Muscle of back (tissue), 11 donors: ENCODE results near the gene ARHGAP28. TPM values are rescaled to one million over a fixed set of nuclear protein-coding genes. Genes with fewer than 3 reads are reported as not detected.
"Not testable (repeated sequence)": the region's sequence is repeated elsewhere in the genome, so short reads cannot be mapped to it uniquely, and the experiment has no call there.

Source experiments
- DNase-seq, 3 donors: peaks; one replicate each; pipeline versions ENCODE4 v3.0.0 to v3.0.0-alpha.2; 2013
- polyA plus RNA-seq, 10 donors: library from polyadenylated mRNA; unstranded; fragments of 120-200 nt; gene quantifications; one replicate each; pipeline ENCODE4 v1.2.1, GENCODE V29; 2013; ENCODE audit not compliant: insufficient read length in 10 of 10

ARHGAP28 gene
- polyA plus RNA-seq, 10 donors, result 17.8 to 41.9 (median 28.2) TPM

- DNase-seq, result no peak
Observed at GRCh38 chr18:6764382-6764781, 34.9 kb downstream of the ARHGAP28 start.

DNA sequence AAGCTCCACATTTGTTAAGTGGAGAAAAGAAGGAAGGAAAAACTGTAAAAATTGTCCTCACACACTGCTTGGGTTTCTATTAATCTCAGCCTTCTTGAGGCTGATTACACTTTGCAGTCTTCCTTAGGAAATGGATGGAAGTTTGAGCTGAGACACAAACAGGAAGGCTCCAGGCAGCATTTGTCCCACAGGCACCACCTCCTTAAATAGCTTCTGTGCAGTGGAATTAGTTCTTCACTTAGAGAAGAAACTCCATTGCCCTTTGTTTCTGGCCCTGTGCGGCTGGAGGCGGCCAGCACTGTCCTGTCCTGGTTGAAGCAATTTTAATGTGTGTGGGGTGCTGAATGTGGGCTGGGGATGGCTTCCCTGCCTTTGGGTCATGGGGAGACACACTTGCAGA is 44.3 kb downstream of the ARHGAP28 start:
- no peak for DNase-seq

- no peak for DNase-seq
Observed at GRCh38 chr18:6775237-6775636, 45.7 kb downstream of the ARHGAP28 start.

GRCh38 chr18:6775702-6776101 is 46.2 kb downstream of the ARHGAP28 start:
- DNase-seq, result no peak

- DNase-seq, result peak; percentile 89 to 95 (median 95)
Observed at GRCh38 chr18:6776188-6776587, 46.7 kb downstream of the ARHGAP28 start.

DNA sequence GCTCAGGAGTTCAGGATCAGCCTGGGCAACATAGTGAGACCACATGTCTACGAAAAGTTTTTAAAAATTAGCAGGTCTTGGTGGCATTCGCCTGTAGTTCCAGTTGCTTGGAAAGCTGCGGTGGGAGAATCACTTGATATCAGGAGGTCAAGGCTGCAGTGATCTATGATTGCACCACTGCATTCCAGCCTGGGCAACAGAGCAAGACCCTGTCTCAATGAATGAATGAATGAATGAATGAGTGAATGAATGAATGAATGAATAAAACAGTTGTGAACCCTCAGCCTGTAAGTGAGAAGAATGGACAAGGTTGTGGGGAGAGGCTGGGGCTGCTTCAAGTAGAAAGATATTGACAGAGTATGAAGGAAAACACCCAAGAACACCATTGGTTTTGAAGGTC is 48.0 kb downstream of the ARHGAP28 start:
- no peak for DNase-seq

DNA sequence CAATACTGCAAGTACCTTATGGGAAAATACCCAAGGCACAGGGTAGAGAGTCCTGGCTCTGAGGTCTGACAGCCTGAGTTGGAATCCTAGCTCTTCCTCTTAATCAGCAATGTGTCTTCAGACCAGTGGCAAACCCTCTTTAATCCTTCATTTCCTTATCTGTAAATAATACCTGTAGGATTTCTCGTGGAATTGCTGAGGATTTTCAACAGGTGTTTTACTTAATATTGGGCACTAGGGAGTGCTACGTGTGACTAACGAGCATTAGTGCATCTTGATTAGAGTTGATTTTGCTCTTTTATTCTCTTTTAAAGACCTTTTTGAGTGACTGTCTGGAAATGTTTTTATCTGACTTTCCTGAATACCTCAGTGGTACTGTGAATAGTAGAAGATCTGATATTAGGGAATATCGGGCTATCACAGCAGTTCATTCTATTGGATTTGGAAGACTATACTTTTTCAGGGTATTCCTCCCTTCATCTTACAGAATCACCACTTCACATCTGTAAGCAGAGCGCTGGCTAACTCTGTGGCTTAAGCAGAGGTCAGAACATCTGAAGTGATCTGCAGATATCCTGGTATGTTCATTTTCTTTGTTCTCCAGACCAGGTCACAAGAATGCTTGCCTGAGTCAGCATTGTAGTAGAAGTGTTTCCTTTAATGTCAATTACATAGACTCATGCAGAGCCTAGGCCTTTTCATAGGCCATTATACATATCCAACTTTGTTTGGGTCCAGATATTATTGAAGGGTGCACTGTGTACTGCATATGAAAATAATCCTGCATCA is 49.1 kb downstream of the ARHGAP28 start:
- DNase-seq, result no peak

DNA sequence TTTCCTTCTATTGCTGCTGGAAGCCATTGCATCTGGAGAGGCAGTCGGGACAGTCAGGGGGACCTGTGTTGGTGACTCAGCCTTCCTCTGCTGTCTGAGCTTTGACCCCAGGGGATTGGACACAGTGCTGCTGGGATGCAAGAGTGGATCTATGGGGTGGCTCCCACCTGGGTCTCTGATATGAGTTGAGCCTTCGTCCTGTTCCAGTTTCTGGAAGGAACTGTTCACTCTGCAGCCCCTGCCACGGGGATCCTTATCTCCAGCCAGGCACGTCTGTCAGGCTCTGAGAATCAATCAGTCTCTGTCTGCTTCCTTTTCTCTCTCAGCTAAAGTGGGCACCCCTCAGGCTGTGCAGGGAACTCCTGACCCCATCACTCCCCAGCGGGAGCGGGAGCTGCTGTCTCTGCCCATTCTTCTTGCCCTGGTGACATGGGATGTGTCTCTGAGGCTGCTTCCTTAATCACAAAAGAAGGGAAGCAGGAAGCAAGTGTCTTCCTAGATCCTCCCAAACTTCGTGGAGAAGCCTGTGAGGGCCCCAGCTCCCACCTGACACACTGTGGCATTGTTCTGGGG is 51.7 kb downstream of the ARHGAP28 start:
- no peak for DNase-seq

GRCh38 chr18:6781796-6782195 is 52.3 kb downstream of the ARHGAP28 start:
- DNase-seq, result peak; percentile 32 to 62 (median 56)

GRCh38 chr18:6782861-6783260 is 53.3 kb downstream of the ARHGAP28 start:
- no peak for DNase-seq

GRCh38 chr18:6784046-6784445 is 54.5 kb downstream of the ARHGAP28 start:
- DNase-seq, result no peak

GRCh38 chr18:6785001-6785400 is 55.5 kb downstream of the ARHGAP28 start:
- no peak for DNase-seq

GRCh38 chr18:6785411-6785810 is 55.9 kb downstream of the ARHGAP28 start:
- no peak for DNase-seq

GRCh38 chr18:6792391-6792790 is 62.9 kb downstream of the ARHGAP28 start:
- no peak for DNase-seq

DNA sequence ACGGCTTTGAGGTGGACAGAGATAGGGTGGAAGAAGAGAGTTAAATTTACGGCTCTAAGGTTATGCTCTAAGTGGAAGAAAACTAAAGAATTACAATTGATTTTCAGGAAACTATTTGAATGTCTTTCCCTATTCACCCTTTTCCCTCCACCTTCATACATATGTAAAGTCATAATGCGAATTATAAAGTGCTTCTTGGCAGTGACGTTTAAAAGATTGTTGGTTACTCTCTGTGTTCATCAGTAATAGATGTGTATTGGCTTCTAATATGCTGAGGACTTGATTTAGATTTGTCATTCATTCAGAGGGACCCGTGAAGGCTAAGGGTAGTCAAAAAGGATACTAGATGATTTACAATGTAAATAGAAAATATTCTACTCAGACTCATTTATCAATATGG is 63.9 kb downstream of the ARHGAP28 start:
- DNase-seq, result no peak

DNA sequence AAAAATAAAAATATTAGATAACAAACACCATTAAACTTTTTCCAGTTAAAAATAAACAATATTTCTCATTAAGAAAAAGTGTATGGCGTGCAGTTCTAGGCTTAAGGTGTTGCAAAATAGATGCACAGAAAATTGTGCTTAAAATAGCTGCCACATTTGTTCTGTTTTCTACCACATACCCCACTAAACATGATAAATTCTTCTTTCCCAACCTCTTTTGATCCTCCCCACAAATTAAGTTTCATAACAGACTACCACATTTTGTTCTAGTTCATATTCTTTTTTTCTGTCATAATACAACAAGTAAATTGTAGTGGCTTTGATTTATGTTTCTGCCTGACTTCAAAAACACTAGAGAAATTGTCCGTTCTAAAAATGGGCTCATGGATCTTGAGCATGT is 64.5 kb downstream of the ARHGAP28 start:
- no peak for DNase-seq

DNA sequence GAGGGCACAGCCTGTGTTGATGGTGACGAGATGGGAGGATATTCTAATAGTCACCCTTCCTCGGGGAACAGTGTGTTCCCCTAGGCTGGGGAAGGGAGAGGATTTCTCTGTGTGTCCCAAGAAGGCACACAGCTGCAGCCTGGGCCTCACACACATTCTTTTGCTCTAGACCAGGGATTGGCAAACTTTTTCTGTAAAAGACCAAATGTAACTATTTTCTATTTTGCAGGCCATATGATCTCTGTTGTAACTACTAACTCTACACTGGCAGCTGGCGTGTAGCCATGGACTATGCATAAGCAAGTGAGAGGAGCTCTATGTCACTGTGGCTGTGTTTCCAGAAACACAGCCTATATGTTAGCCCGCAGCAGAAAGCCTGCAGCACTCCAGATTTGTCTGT is 65.8 kb downstream of the ARHGAP28 start:
- DNase-seq, result peak in 1 of 3 donors; percentile 66

DNA sequence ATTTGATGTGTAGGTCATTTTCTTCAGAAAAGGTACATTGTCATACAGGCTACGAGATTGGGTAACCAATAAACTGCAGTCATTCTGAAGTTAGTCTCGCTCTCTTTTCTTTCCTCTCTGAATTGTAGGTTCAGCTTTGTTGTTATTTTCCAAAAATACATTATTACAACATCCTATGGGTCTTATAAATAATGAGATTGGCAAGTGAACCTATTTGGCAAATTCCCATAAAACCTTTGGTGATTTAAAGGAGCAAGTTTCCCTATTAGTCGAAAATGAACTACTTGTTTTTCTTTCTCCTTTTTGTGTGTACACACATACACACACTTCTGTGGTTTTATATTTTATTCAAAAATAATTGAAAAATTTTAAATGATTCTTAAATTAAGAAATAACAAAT is 67.0 kb downstream of the ARHGAP28 start:
- peak in 1 of 3 donors; percentile 48 for DNase-seq

GRCh38 chr18:6797171-6797570 is 67.7 kb downstream of the ARHGAP28 start:
- peak; percentile 60 to 89 (median 76) for DNase-seq

- no peak for DNase-seq
Observed at GRCh38 chr18:6798896-6799295, 69.4 kb downstream of the ARHGAP28 start.

GRCh38 chr18:6800309-6800708 is 70.8 kb downstream of the ARHGAP28 start:
- DNase-seq, result not testable (repeated sequence)

DNA sequence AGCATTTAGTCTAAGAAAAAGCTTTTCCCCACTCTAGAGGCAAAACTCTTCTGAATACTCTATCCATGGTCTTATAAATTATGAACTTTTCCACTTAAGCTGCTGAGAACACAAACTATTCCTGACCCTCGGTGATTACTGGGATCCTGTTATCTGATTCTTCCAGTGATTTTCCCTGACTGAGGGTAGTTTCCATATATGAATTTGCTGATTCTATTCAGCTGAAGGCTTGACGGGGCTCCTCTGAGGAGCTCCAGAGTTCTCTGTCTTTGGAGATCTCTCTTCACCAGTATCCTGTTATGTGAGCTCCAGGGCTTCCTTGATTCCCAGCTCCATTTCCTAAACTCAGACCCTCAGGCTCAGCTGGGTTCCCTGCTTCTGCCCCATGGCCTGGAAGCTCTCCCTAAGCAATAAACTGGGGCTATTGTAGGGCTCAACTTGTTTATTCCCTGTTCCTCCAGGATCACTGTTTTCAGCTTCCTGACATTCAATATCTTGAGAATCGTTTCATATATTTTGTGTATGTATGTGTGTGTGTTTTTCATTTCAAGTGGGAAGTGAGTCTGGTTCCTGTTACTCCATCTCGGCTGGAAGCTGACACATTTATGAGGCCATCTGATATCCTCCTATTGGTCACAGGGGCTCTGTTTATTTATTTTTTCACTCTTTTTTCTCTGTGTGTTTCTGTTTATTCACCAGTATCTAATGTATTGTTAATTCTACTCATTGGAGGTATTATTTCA is 78.2 kb downstream of the ARHGAP28 start:
- no peak for DNase-seq

DNA sequence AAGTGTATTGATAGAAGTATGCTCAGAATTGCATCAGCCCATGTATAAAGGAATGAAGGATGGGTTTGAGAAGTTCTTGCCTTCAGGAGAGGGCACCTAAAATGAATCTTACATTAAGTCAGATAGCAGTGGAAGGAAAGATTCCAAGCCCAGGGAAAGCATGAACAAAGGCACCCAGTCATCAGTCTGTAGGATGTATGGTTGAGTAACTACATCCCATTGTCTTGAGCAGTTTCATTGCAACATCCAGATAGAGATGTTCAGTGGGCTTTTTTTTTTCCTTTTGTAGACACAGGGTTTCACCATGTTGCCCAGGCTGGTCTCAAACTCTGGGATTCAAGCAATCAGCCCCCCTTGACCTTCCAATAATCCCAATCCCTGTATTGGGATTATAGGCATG is 80.7 kb downstream of the ARHGAP28 start:
- DNase-seq, result no peak
